Heart right ventricle (tissue), 16 donors: ENCODE data around the gene ZMYND8. TPM values are rescaled to one million over a fixed set of nuclear protein-coding genes. Genes with fewer than 3 reads are reported as not detected.

Source experiments
- ATAC-seq, 8 donors: fragments of 200-7000 bp; cut with Tn5 transposase; one replicate each; pipeline ENCODE4 v1.9.1; 2020; ENCODE audit warnings: mild to moderate bottlenecking in 8 of 8, moderate library complexity in 8 of 8, moderate number of reproducible peaks in 1 of 8
- DNase-seq, 2 donors: peaks; one replicate each; pipeline ENCODE4 v3.0.0-alpha.2; 2020
- H3K27ac ChIP-seq, 10 donors: fragments of 200-600 bp; sonication (generic) in 2 of 10; one replicate each; pipeline versions ENCODE4 v1.5.0 to v1.8.0; 2020 to 2022; ENCODE audit warnings: mild to moderate bottlenecking in 3 of 10
- H3K27me3 ChIP-seq, 7 donors: fragments of 200-600 bp; one replicate each; pipeline ENCODE4 v1.8.0; 2021 to 2022; ENCODE audit warnings: mild to moderate bottlenecking in 2 of 7
- H3K36me3 ChIP-seq, 9 donors: fragments of 200-600 bp; sonication (generic) in 1 of 9; one replicate each; pipeline versions ENCODE4 v1.5.0 to v1.8.0; 2020 to 2022; ENCODE audit warnings: mild to moderate bottlenecking in 2 of 9
- H3K4me1 ChIP-seq, 9 donors: fragments of 200-600 bp; sonication (generic) in 1 of 9; one replicate each; pipeline versions ENCODE4 v1.5.0 to v1.8.0; 2020 to 2022; ENCODE audit warnings: mild to moderate bottlenecking in 4 of 9
- H3K4me3 ChIP-seq, 10 donors: fragments of 200-600 bp; sonication (generic) in 2 of 10; one replicate each; pipeline versions ENCODE4 v1.5.0 to v1.8.0; 2020 to 2022; ENCODE audit warnings: mild to moderate bottlenecking in 7 of 10, moderate library complexity in 2 of 10
- H3K9me3 ChIP-seq, 11 donors: fragments of 200-600 bp in 10 of 11; sonication (generic) in 2 of 11; one replicate each; pipeline versions ENCODE4 v1.5.0 to v1.8.0; 2013 to 2022; ENCODE audit warnings: mild to moderate bottlenecking in 2 of 11, control low read depth in 1 of 11, moderate library complexity in 1 of 11
- CTCF ChIP-seq, 9 donors: fragments of 200-600 bp; sonication (generic) in 2 of 9; IDR thresholded peaks; one replicate each; pipeline versions ENCODE4 v1.5.0 to v1.8.0; 2021 to 2022; ENCODE audit warnings: antibody characterized with exemption in 9 of 9, mild to moderate bottlenecking in 5 of 9, moderate library complexity in 1 of 9
- WGBS, 2 donors: extraction: QIAGEN DNeasy Blood & Tissue Kit; methylation state at CpG; one replicate each; pipeline ENCODE4 v1.1.7; 2013; ENCODE audit warnings: inconsistent platforms in 1 of 2; 5-methylcytosine and 5-hydroxymethylcytosine counted together
- intact Hi-C, 10 donors: fragments of 100-400 bp; cut with DNase I; formaldehyde crosslinking; loops; one replicate each; pipeline versions ENCODE4 v1.11.1 to v1.14.2; 2022
- polyA plus RNA-seq, 2 donors: library from polyadenylated mRNA; stranded (reverse); fragments of 200-250 nt; gene quantifications; one replicate each; pipeline ENCODE4 v1.2.3, GENCODE V29; 2013
- total RNA-seq, 10 donors: library from RNA; stranded (reverse); fragmentation: NEBNext Ultra II Directional in 3 of 10; extraction: Animal tissue kit (Norgen Biotek cat#: 25700) in 3 of 10; gene quantifications; one replicate each; pipeline versions ENCODE4 v1.2.1 to v1.2.4, GENCODE V29; 2021 to 2023
- donor health status: Arrhythmogenic right ventricular cardiomyopathy.
- donor health status: ischemic (EF 13 %, LVEDD 7.1; RV severe dilation, severe dysfunction).
- donor health status: healthy with polysubstance abuse.
- donor health status: DM: no; HTN: yes; CAD: no.
- donor health status: DM: no; HTN: no; CAD: no.
- donor health status: ischemic (EF 25% LVEDD 6.9; RV normal size, moderate dysfunction).
- donor health status: ischemic (EF 25% LVEDD 5.7; RV mildly dilated, moderate dysfunction).
- donor health status: healthy.
- donor health status: DM: yes; HTN: yes; CAD: no.
- donor health status: Ischemic cardiomyopathy.
- donor health status: ischemic (EF 35%, LVEDD 5.7; RV mildly dilated, moderate dysfunction).
- donor health status: nonischemic (EF 11% LVEDD 7.7; RV severe dilation, severe dysfunction).
- donor health status: DM: yes; HTN: yes; CAD: no.
- donor health status: PGD.
- donor health status: ischemic (EF 29% LVEDD 5.4; RV normal size, mild dysfunction).
- donor health status: nonischemic (EF 23%, LVEDD 6.1; RV moderate dilation, normal function).

The ZMYND8 gene
- total and polyA plus RNA-seq, 12 donors: 6.4 to 39.0 (median 28.0) TPM

- no peaks in the 10 kb centered on the region for H3K27me3 ChIP-seq
- no peak for TF ChIP-seq CTCF (IDR thresholded peaks at IDR 0.05)
- peak overlapping the region; percentile 9 to 99 (median 96) for H3K27ac ChIP-seq
- peaks cover 29 to 92% (median 57%) of the 10 kb centered on the region in 9 donors for H3K4me1 ChIP-seq
- DNase-seq (no peak), ATAC-seq (no peak)
- peaks cover 0 to 19% (median 0%) of the 10 kb centered on the region in 9 donors for H3K36me3 ChIP-seq
- H3K9me3 ChIP-seq: no peaks in the 10 kb centered on the region
- intact Hi-C loops: loop anchor here in 5 of 10 donors (5.0 kb wide), 4 partner anchors 37 to 43 kb away; partner anchors contain the start of gene ZMYND8 (in 1 of the 5)
- H3K4me3 ChIP-seq: no peak overlapping the region
- 97 to 98% methylated on average over 3 of the region's 3 CpGs for WGBS, 2 donors
These were observed 41.7 kb downstream of the ZMYND8 start for GRCh38 chr20:47314647-47315338.

DNA sequence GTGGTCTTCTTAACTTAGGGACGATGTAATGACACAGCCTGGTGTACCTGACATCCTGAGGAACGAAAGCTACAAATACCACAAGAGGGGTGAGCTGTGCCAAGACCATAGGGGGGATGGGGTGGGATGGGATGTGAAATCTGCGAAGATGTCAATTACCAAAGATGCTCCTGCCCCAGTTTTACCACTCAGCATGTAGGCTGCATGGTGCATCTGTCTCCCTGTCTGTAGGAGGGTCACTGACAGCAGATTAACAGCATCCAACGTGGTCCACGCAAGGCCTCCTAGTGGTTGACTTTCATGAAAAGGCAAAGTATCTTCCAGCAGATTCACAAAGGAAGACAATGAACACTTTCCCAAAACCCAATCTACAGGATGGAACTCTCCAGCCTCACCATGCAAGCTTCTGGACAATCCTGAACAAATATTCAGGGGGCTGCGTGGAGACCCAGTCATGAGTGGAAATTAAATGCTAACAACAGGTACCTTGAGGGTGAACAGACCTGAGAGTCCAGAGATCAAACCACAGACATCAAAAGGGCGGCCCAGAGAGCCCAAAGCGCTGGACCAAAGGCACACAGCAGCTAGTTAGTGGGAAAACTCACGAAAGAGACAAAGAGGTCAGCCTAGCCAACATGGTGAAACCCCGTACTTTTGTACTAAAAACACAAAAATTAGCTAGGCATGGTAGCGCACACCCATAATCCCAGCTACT lies 44.4 kb downstream of the ZMYND8 start:
- peaks cover 11 to 81% (median 44%) of the 10 kb centered on the region in 9 donors for H3K4me1 ChIP-seq
- TF ChIP-seq CTCF (IDR thresholded peaks at IDR 0.05): no peak
- intact Hi-C loops: loop anchor here in 1 of 10 donors (5.0 kb wide), 1 partner anchor 35 kb away; no protein-coding TSS in a partner anchor
- WGBS, 2 donors: 93 to 95% methylated on average over 11 of the region's 11 CpGs
- DNase-seq (no peak), ATAC-seq (no peak)
- H3K36me3 ChIP-seq: peaks cover 0 to 46% (median 11%) of the 10 kb centered on the region in 9 donors
- H3K9me3 ChIP-seq: no peaks in the 10 kb centered on the region
- no peaks in the 10 kb centered on the region for H3K27me3 ChIP-seq
- H3K4me3 ChIP-seq: no peak overlapping the region
- H3K27ac ChIP-seq: peak overlapping the region in 8 of 10 donors; percentile 28 to 99 (median 53)

- DNase-seq: no peak
- intact Hi-C loops: loop anchor here in 1 of 10 donors (5.0 kb wide), 1 partner anchor 34 kb away; no protein-coding TSS in a partner anchor
- Histone ChIP-seq H3K27ac (peak overlapping the region in 3 of 10 donors; percentile 23 to 71 (median 65)), H3K36me3 (peaks cover 0 to 55% (median 19%) of the 10 kb centered on the region in 9 donors), H3K4me3 (no peak overlapping the region), H3K9me3 (no peaks in the 10 kb centered on the region), H3K27me3 (no peaks in the 10 kb centered on the region), H3K4me1 (peaks cover 6 to 72% (median 35%) of the 10 kb centered on the region in 9 donors)
- 92 to 95% methylated on average over 5 of the region's 5 CpGs for WGBS, 2 donors
- no peak for TF ChIP-seq CTCF (IDR thresholded peaks at IDR 0.05)
- no peak for ATAC-seq
These were observed 45.3 kb downstream of the ZMYND8 start for GRCh38 chr20:47311211-47311610.

DNA sequence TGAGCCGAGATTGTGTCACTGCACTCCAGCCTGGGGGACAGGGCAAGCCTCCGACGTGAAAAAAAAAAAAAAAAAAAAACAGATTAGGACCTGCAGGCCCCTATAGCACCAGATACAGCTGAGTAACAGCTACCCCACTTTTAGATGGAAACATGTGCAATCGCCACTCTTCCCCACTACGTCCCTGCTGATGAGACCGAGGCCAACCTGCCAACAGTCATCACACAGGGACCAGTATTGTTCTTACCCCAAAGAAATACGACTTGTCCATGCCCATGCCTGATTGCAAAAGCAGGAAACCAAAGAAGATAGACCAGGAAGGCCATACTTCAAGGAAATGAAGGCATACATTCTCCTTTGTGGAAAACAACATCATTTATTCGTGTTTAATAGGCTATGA lies 45.8 kb downstream of the ZMYND8 start:
- intact Hi-C loops: loop anchor here in 1 of 10 donors (5.0 kb wide), 1 partner anchor 33 kb away; no protein-coding TSS in a partner anchor
- H3K27ac ChIP-seq: peak overlapping the region in 7 of 10 donors; percentile 44 to 71 (median 52)
- TF ChIP-seq CTCF (IDR thresholded peaks at IDR 0.05): no peak
- WGBS, 2 donors: 81 to 82% methylated on average over 8 of the region's 8 CpGs
- H3K36me3 ChIP-seq: peaks cover 0 to 60% (median 23%) of the 10 kb centered on the region in 9 donors
- no peak overlapping the region for H3K4me3 ChIP-seq
- DNase-seq (no peak), ATAC-seq (no peak)
- H3K4me1 ChIP-seq: peaks cover 6 to 68% (median 30%) of the 10 kb centered on the region in 9 donors
- H3K9me3 ChIP-seq: no peaks in the 10 kb centered on the region
- H3K27me3 ChIP-seq: no peaks in the 10 kb centered on the region
